Measurements from ENCODE around the gene SLC25A22. TPM values are rescaled to one million over a fixed set of nuclear protein-coding genes. Genes with fewer than 3 reads are reported as not detected.

Gene SLC25A22
- total and polyA plus RNA-seq, 9 of the 15 experiments (the other 6 are each of a cell fraction or from before 2014, with no cell fraction given): 0.41 to 55.4 (median 11.4) TPM

DNA sequence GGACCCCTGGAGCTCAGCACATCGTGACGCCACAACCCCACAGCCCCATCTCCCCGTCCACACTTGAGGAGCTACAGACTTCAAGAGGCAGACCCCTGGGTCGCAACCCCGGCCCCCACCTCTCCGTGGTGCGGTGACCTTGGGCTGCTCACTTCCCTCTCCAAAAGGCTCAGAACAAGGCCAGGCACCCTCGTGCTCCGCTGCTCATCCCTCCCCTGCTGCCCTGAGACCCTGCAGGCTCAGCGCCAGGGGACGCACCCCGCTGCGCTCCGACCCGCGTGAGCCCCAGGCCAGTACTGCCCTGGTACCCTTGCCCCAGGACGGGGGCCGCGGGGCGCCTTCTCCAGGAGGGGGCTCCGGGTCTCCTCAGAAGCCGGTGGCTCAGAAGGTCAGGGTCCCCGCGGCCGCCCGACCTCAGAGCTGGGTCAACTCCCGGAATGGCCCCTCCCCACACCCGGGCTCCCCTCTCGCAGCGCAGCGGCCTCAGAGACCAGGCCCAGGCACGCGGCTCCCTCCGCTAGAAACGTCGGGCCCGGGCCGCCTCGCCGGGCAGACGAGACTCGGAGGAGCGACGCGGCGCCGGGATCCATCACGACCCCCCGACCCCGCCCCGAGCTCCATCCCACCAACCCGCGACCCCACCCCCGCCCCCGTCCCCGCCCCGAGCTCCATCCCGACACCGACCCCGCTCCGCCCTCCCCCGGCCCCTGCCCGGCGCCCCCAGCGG lies 21.4 kb downstream of the SLC25A22 start:
- WGBS (ENCODE audit: insufficient coverage, low coverage, missing lambda C conversion rate): under 1% methylated on average over 26 of the region's 65 CpGs
- CTCF ChIA-PET (ENCODE audit: low intra/inter-chr PET ratio): interaction anchor here (0.5 kb wide), 1 partner anchor 22 kb away, joined by 3 read pairs; the partner anchor contains the start of gene SLC25A22
- POLR2A ChIA-PET: interaction anchor here (0.6 to 1.7 kb wide), 5 partner anchors 8 to 55 kb away, joined by 3 to 9 read pairs (median 3); no protein-coding TSS in a partner anchor
- ATAC-seq: peak; percentile 53
- DNase-seq (ENCODE audit: extremely low read depth in 1 of 4, low spot score in 3 of 4): peak; percentile 59 to 90 (median 84)
- FAIRE-seq: no peak
- H2AFZ ChIP-seq (ENCODE audit: low read depth, low read length): peak overlapping the region; percentile 68; the same call in 1 of the 2 replicates
- H3K4me1 ChIP-seq (replicated peaks in 1 of 2; ENCODE audit: control insufficient read depth in 2 of 2, insufficient read depth in 2 of 2, low read length in 2 of 2): peaks cover 16 to 87% of the 10 kb centered on the region in 2 experiments
- H3K27ac ChIP-seq (ENCODE audit: extremely low read depth, low read depth, low read length): peak overlapping the region; percentile 76
- peaks cover 71% of the 10 kb centered on the region for H3K79me2 ChIP-seq (ENCODE audit: control insufficient read depth, insufficient read depth, low read length)
- H3K27me3 ChIP-seq (ENCODE audit: control insufficient read depth in 2 of 2, insufficient read depth in 2 of 2, low read length in 2 of 2): no peaks in the 10 kb centered on the region
- H3K4me3 ChIP-seq: peak overlapping the region; percentile 81
- in situ Hi-C loops (cut with MboI): no loop called here
- intact Hi-C loops (cut with micrococcal nuclease): no loop called here
- H4K20me1 ChIP-seq (replicated peaks; ENCODE audit: control insufficient read depth, insufficient read depth, low read length): peaks cover 28% of the 10 kb centered on the region
- H3K9me3 ChIP-seq (replicated peaks; ENCODE audit: control insufficient read depth, insufficient read depth, low read depth, low read length): no peaks in the 10 kb centered on the region; the same call in 1 of the 2 replicates
- peak overlapping the region; percentile 77 to 98 for H3K9ac ChIP-seq (ENCODE audit: insufficient read depth in 1 of 2, low read depth in 2 of 2, low read length in 2 of 2)
- TSS peak; percentile 72 for BruUV-seq (replicated peaks)
- H3K9me1 ChIP-seq (ENCODE audit: control insufficient read depth, insufficient read depth, low read length): peaks cover 6% of the 10 kb centered on the region
- peak overlapping the region; percentile 84 for H3K4me2 ChIP-seq (ENCODE audit: insufficient read depth, low read length)
- H3K36me3 ChIP-seq (ENCODE audit: control insufficient read depth, insufficient read depth, low read length): peaks cover 54% of the 10 kb centered on the region
- TF ChIP-seq KDM5B (IDR thresholded peaks at IDR 0.05; ENCODE audit: insufficient replicate concordance, low read depth, low read length) (peak; percentile 28), PHF20 (IDR thresholded peaks at IDR 0.05; ENCODE audit: partially characterized antibody) (no peak), TCFL5 (CRISPR knock-in tag; conservative IDR thresholded peaks at IDR 0.05) (no peak), PHB (CRISPR knock-in tag; IDR thresholded peaks at IDR 0.05) (peak; percentile 78; the same call in 1 of the 2 replicates), CREB1 (IDR thresholded peaks at IDR 0.05) (no peak), CREB1 (CRISPR knock-in tag; IDR thresholded peaks at IDR 0.05) (0 out of 2 replicates have a peak, but pooled peaks have one; percentile 10), RBFOX2 (IDR thresholded peaks at IDR 0.05; ENCODE audit: low read depth, low read length) (peak; percentile 73), NRF1 (conservative IDR thresholded peaks at IDR 0.05 in 1 of 2, IDR thresholded peaks at IDR 0.05 in 1 of 2) (peak in 1 of 2 experiments; percentile 18; a peak in 1 of 4 replicates), NR1H2 (CRISPR knock-in tag; IDR thresholded peaks at IDR 0.05) (peak; percentile 78; the same call in 1 of the 2 replicates), SPI1 (IDR thresholded peaks at IDR 0.05; ENCODE audit: borderline replicate concordance, low read depth, low read length) (no peak), BRD9 (IDR thresholded peaks at IDR 0.05; ENCODE audit: low read depth, partially characterized antibody) (no peak), MAFG (tag; conservative IDR thresholded peaks at IDR 0.05) (no peak)
- TF ChIP-seq, protein P1, sequence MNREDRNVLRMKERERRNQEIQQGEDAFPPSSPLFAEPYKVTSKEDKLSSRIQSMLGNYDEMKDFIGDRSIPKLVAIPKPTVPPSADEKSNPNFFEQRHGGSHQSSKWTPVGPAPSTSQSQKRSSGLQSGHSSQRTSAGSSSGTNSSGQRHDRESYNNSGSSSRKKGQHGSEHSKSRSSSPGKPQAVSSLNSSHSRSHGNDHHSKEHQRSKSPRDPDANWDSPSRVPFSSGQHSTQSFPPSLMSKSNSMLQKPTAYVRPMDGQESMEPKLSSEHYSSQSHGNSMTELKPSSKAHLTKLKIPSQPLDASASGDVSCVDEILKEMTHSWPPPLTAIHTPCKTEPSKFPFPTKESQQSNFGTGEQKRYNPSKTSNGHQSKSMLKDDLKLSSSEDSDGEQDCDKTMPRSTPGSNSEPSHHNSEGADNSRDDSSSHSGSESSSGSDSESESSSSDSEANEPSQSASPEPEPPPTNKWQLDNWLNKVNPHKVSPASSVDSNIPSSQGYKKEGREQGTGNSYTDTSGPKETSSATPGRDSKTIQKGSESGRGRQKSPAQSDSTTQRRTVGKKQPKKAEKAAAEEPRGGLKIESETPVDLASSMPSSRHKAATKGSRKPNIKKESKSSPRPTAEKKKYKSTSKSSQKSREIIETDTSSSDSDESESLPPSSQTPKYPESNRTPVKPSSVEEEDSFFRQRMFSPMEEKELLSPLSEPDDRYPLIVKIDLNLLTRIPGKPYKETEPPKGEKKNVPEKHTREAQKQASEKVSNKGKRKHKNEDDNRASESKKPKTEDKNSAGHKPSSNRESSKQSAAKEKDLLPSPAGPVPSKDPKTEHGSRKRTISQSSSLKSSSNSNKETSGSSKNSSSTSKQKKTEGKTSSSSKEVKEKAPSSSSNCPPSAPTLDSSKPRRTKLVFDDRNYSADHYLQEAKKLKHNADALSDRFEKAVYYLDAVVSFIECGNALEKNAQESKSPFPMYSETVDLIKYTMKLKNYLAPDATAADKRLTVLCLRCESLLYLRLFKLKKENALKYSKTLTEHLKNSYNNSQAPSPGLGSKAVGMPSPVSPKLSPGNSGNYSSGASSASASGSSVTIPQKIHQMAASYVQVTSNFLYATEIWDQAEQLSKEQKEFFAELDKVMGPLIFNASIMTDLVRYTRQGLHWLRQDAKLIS (CRISPR knock-in tag; IDR thresholded peaks at IDR 0.05): peak; percentile 84; the same call in 1 of the 2 replicates
- TF ChIP-seq, protein P2, sequence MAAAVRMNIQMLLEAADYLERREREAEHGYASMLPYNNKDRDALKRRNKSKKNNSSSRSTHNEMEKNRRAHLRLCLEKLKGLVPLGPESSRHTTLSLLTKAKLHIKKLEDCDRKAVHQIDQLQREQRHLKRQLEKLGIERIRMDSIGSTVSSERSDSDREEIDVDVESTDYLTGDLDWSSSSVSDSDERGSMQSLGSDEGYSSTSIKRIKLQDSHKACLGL (CRISPR knock-in tag; IDR thresholded peaks at IDR 0.05; ENCODE audit: borderline replicate concordance, poor library complexity, severe bottlenecking): no peak
- TF ChIP-seq, protein P3, sequence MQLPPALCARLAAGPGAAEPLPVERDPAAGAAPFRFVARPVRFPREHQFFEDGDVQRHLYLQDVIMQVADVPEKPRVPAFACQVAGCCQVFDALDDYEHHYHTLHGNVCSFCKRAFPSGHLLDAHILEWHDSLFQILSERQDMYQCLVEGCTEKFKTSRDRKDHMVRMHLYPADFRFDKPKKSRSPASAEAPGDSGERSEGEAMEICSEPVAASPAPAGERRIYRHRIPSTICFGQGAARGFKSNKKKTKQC (CRISPR knock-in tag; IDR thresholded peaks at IDR 0.05): peak; percentile 54

All from K562 (cell line).